ENCODE measurements around the gene UQCRHL.

- TF ChIP-seq CTCF (conservative IDR thresholded peaks at IDR 0.05; ENCODE audit: low read depth, low read length) (peak; percentile 1; the same call in 1 of the 2 replicates), RAD21 (IDR thresholded peaks at IDR 0.05; ENCODE audit: low read length) (no peak), ELK1 (IDR thresholded peaks at IDR 0.05; ENCODE audit: borderline replicate concordance, low read depth, low read length) (no peak), MXI1 (IDR thresholded peaks at IDR 0.05; ENCODE audit: borderline replicate concordance, low read depth, low read length) (no peak), FOS (IDR thresholded peaks at IDR 0.05; ENCODE audit: low read depth, low read length) (no peak), RFX5 (IDR thresholded peaks at IDR 0.05; ENCODE audit: low read depth, low read length) (no peak), POLR2A (IDR thresholded peaks at IDR 0.05; ENCODE audit: low read depth, low read length) (peak; percentile 50; the same call in 1 of the 2 replicates), CEBPB (IDR thresholded peaks at IDR 0.05; ENCODE audit: low read depth, low read length) (no peak), SMC3 (IDR thresholded peaks at IDR 0.05; ENCODE audit: low read depth, low read length) (no peak), MAZ (IDR thresholded peaks at IDR 0.05; ENCODE audit: borderline replicate concordance, low read depth, low read length) (peak; percentile 70; the same call in 1 of the 2 replicates), MAFK (IDR thresholded peaks at IDR 0.05; ENCODE audit: low read depth, low read length) (no peak), RCOR1 (IDR thresholded peaks at IDR 0.05; ENCODE audit: insufficient replicate concordance, low read length) (no peak), CHD1 (IDR thresholded peaks at IDR 0.05; ENCODE audit: low read depth, low read length) (no peak)
- TF ChIP-seq, protein P1, sequence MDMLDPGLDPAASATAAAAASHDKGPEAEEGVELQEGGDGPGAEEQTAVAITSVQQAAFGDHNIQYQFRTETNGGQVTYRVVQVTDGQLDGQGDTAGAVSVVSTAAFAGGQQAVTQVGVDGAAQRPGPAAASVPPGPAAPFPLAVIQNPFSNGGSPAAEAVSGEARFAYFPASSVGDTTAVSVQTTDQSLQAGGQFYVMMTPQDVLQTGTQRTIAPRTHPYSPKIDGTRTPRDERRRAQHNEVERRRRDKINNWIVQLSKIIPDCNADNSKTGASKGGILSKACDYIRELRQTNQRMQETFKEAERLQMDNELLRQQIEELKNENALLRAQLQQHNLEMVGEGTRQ (IDR thresholded peaks at IDR 0.05; ENCODE audit: low read depth, low read length): no peak
Measured at GRCh38 chr1:15760520-15761211, 46.8 kb downstream of the UQCRHL start.

All from IMR-90 (cell line).